Measurements from ENCODE around the gene NRBF2. TPM values are rescaled to one million over a fixed set of nuclear protein-coding genes. Genes with fewer than 3 reads are reported as not detected.

NRBF2 gene
- total RNA-seq, 4 donors from 2014 or later: 12.2 to 16.6 (median 14.7) TPM

DNA sequence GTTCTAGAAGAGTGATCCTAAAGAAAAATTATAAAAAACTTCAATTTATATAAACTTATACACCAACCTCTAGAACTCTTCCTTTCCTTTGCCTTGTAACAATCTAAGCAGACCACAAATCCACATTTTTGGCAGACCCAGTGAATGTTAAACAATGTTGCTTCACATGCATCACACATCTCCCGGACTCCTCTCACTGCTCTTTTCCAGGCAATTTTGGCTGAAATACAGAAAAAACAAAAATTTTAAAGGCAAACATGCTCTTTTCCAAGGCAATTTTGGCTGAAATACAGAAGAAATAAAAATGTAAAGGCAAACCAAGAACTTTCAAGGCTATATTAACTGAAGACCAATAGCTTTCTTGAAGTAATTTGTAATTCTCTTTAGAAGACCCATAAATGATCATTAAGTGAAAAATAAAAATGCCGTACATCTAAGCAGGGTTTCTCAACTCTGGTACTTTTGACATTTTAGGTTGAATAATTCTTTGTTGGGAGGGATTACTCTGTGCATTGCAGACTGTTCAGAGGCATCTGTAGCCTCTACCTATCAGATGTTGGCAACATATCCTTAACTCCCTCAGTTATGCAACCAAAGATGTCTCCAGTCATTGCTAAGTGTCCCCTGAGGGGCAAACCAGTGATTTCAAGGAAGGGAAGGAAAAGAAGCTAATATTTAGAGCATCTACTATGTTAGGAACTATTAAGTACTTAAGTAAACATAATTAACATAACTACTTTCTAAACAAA lies 64.4 kb downstream of the NRBF2 start:
- Histone ChIP-seq H3K4me3 (no peak overlapping the region), H3K36me3 (peaks cover 4 to 73% (median 4%) of the 10 kb centered on the region in 3 donors), H3K27ac (no peak overlapping the region), H3K9me3 (no peaks in the 10 kb centered on the region), H3K4me1 (peaks cover 0 to 8% (median 0%) of the 10 kb centered on the region in 3 donors), H3K27me3 (no peaks in the 10 kb centered on the region)
- no peak for DNase-seq
- intact Hi-C loops (cut with DNase I): no loop called here
- WGBS, 2 donors: 62 to 78% methylated on average over 2 of the region's 2 CpGs
- TF ChIP-seq POLR2A (IDR thresholded peaks at IDR 0.05): no peak
- TF ChIP-seq, protein P1, sequence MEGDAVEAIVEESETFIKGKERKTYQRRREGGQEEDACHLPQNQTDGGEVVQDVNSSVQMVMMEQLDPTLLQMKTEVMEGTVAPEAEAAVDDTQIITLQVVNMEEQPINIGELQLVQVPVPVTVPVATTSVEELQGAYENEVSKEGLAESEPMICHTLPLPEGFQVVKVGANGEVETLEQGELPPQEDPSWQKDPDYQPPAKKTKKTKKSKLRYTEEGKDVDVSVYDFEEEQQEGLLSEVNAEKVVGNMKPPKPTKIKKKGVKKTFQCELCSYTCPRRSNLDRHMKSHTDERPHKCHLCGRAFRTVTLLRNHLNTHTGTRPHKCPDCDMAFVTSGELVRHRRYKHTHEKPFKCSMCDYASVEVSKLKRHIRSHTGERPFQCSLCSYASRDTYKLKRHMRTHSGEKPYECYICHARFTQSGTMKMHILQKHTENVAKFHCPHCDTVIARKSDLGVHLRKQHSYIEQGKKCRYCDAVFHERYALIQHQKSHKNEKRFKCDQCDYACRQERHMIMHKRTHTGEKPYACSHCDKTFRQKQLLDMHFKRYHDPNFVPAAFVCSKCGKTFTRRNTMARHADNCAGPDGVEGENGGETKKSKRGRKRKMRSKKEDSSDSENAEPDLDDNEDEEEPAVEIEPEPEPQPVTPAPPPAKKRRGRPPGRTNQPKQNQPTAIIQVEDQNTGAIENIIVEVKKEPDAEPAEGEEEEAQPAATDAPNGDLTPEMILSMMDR (IDR thresholded peaks at IDR 0.05): no peak

DNA sequence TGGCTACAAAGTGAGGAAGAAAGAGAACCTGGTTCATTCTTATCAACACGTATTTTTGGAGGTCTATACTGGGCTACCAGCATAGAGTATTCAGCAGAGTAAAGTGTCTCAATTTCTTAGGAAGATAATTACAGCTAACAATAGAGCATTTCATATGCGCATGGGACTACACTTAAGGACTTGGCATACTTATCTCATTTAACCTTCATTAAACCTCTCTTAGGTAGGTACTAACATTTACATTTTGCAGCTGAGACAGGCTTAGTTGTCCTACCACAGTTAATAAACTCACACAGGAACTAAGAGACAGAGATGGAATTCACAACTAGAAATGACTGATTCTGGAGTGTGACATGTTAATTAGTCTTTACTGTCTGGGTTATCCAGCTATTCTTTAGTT lies 66.6 kb downstream of the NRBF2 start:
- Histone ChIP-seq H3K27me3 (no peaks in the 10 kb centered on the region), H3K27ac (no peak overlapping the region), H3K4me1 (peaks cover 0 to 12% (median 0%) of the 10 kb centered on the region in 3 donors), H3K36me3 (peaks cover 2 to 55% (median 3%) of the 10 kb centered on the region in 3 donors), H3K4me3 (no peak overlapping the region), H3K9me3 (no peaks in the 10 kb centered on the region)
- no peak for DNase-seq
- intact Hi-C loops (cut with DNase I): no loop called here
- WGBS, 2 donors: 94 to 97% methylated on average over 2 of the region's 2 CpGs
- TF ChIP-seq, protein P1 (IDR thresholded peaks at IDR 0.05): no peak
- TF ChIP-seq POLR2A (IDR thresholded peaks at IDR 0.05): no peak

DNA sequence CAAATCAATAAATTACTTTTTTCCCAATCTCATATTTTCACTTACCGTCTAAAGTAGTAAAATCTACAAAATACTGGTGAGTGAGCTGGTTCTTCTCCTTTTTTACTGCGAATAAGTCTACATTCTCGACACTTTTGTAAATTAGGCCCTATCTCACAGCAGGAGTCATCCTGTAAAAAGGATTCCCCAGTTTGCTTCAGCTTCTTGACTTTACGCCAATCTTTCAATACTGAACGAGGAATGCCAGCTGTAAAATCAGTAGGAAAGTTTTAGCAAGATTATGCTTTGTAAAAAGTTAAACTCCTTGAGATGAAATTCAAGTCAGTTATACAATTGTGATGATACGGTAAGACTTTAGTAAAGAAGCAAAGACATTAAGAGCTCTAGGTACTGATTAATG lies 67.3 kb downstream of the NRBF2 start:
- Histone ChIP-seq H3K36me3 (peaks cover 0 to 57% (median 0%) of the 10 kb centered on the region in 3 donors), H3K4me3 (no peak overlapping the region), H3K9me3 (no peaks in the 10 kb centered on the region), H3K4me1 (peaks cover 0 to 13% (median 0%) of the 10 kb centered on the region in 3 donors), H3K27ac (no peak overlapping the region), H3K27me3 (no peaks in the 10 kb centered on the region)
- no peak for TF ChIP-seq POLR2A (IDR thresholded peaks at IDR 0.05)
- TF ChIP-seq, protein P1 (IDR thresholded peaks at IDR 0.05): no peak
- WGBS, 2 donors: 71 to 72% methylated on average over 6 of the region's 6 CpGs
- no peak for DNase-seq
- intact Hi-C loops (cut with DNase I): no loop called here

DNA sequence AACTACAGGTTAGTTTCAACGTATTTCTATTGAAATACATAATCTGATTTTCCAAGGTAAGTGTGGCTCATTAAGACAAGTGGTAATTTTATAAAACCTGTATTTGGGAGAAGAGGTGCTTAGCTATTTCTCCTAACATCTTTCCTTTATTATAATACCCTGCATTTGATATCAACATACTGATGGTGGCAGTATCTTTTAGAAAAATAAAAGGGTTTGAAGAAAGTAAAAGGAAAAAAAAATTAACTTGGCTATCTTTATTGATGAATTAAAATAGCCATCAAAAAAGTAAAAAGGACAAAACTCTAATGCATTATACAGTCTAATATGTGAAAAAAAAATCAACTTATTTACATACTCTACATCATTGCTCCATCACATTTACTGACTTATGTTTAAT lies 68.0 kb downstream of the NRBF2 start:
- H3K27me3 ChIP-seq: no peaks in the 10 kb centered on the region
- intact Hi-C loops (cut with DNase I): no loop called here
- 0% methylated on average over 1 of the region's 1 CpG for WGBS, 2 donors
- no peak overlapping the region for H3K4me3 ChIP-seq
- no peak overlapping the region for H3K27ac ChIP-seq
- TF ChIP-seq POLR2A (IDR thresholded peaks at IDR 0.05): no peak
- TF ChIP-seq, protein P1 (IDR thresholded peaks at IDR 0.05): no peak
- no peak for DNase-seq
- peaks cover 0 to 57% (median 0%) of the 10 kb centered on the region in 3 donors for H3K36me3 ChIP-seq
- H3K4me1 ChIP-seq: peaks cover 0 to 18% (median 0%) of the 10 kb centered on the region in 3 donors
- no peaks in the 10 kb centered on the region for H3K9me3 ChIP-seq

Small RNA genes within 50 kb of the gene (small RNA-seq; reads per million reads assigned to genes)
- gene RNU6-543P: 0 reads per million in 4 donors
